SK-N-SH (cell line): Measurements from ENCODE around the gene TPP2. TPM values are rescaled to one million over a fixed set of nuclear protein-coding genes. Genes with fewer than 3 reads are reported as not detected.

Source experiments
- CTCF ChIA-PET: fragments of 300-600, 350-600 bp; formaldehyde crosslinking; extraction: SDS; loops from one replicate; lab custom pipeline; 2021; lab: Yijun Ruan, JAX
- POLR2A ChIA-PET: fragments of 350-600 bp; sonication (Branson Sonifier 250); formaldehyde crosslinking; extraction: SDS; loops from one replicate; lab custom pipeline; 2020; ENCODE audit warnings: antibody characterized with exemption, inconsistent platforms; lab: Yijun Ruan, JAX
- DNase-seq: peaks from one replicate; pipeline ENCODE4 v3.0.0; 2012
- H2AFZ ChIP-seq: fragments of 200-600 bp; sonication (generic); 2 replicates; pipeline ENCODE4 v1.8.1; 2016; ENCODE audit warnings: antibody characterized with exemption, mild to moderate bottlenecking, low read depth
- H3F3A ChIP-seq: fragments of 200-600 bp; sonication (generic); replicated peaks from 2 replicates; pipeline ENCODE3; 2016; ENCODE audit warnings: antibody characterized with exemption, mild to moderate bottlenecking; ENCODE audit not compliant: insufficient read depth
- H3K27ac ChIP-seq, 2 experiments: fragments of 200-500 bp in 1 of 2; fragments of 200-600 bp in 1 of 2; sonication (Bioruptor generic) in 1 of 2; sonication (generic), shearing (Covaris generic) in 1 of 2; 2 replicates each; pipeline versions ENCODE4 v1.5.1 to v1.6.1; 2014 to 2016; ENCODE audit warnings: low read depth in 2 of 2, inconsistent platforms in 1 of 2, low read length in 1 of 2, mild to moderate bottlenecking in 1 of 2, mixed read lengths in 1 of 2
- H3K27me3 ChIP-seq: fragments of 200-600 bp; sonication (generic), shearing (Covaris generic); 2 replicates; pipeline ENCODE4 v1.6.1; 2016; ENCODE audit warnings: mixed run types; ENCODE audit not compliant: insufficient read depth
- H3K36me3 ChIP-seq, 2 experiments: fragments of 200-500 bp in 1 of 2; fragments of 200-600 bp in 1 of 2; sonication (Bioruptor generic) in 1 of 2; sonication (generic) in 1 of 2; replicated peaks in 1 of 2; 2 replicates each; pipeline versions ENCODE3 to v1.5.1; 2014 to 2016; ENCODE audit warnings: low read length in 1 of 2, mild to moderate bottlenecking in 1 of 2; ENCODE audit not compliant: insufficient read depth in 2 of 2, control insufficient read depth in 1 of 2
- H3K4me1 ChIP-seq, 2 experiments: fragments of 200-500 bp in 1 of 2; fragments of 200-600 bp in 1 of 2; sonication (Bioruptor generic) in 1 of 2; sonication (generic), shearing (Covaris generic) in 1 of 2; 2 replicates each; pipeline versions ENCODE4 v1.5.1 to v1.6.1; 2014 to 2016; ENCODE audit warnings: low read depth in 1 of 2, low read length in 1 of 2, mixed run types in 1 of 2; ENCODE audit not compliant: insufficient read depth in 2 of 2, control insufficient read depth in 1 of 2
- H3K4me2 ChIP-seq: fragments of 200-600 bp; sonication (generic), shearing (Covaris generic); 2 replicates; pipeline ENCODE4 v1.6.1; 2017; ENCODE audit warnings: mixed run types
- H3K4me3 ChIP-seq, 2 experiments: fragments of 200-500 bp in 1 of 2; fragments of 200-600 bp in 1 of 2; sonication (Bioruptor generic) in 1 of 2; sonication (generic), shearing (Covaris generic) in 1 of 2; 2 replicates each; pipeline versions ENCODE4 v1.5.1 to v1.8.1; 2014 to 2016; ENCODE audit warnings: low read depth in 2 of 2, inconsistent platforms in 1 of 2, low read length in 1 of 2, mild to moderate bottlenecking in 1 of 2, mixed read lengths in 1 of 2, moderate library complexity in 1 of 2
- H3K79me2 ChIP-seq: fragments of 200-600 bp; sonication (generic); 2 replicates; pipeline ENCODE4 v1.8.1; 2017; ENCODE audit warnings: mild to moderate bottlenecking; ENCODE audit not compliant: insufficient read depth
- H3K9ac ChIP-seq: fragments of 200-600 bp; sonication (generic); 2 replicates; pipeline ENCODE4 v1.6.1; 2017; ENCODE audit warnings: mixed run types
- H3K9me2 ChIP-seq: fragments of 200-600 bp; sonication (generic); 2 replicates; pipeline ENCODE4 v1.6.1; 2017; ENCODE audit warnings: mixed run types
- H3K9me3 ChIP-seq: fragments of 200-600 bp; sonication (generic); 2 replicates; pipeline ENCODE4 v1.6.1; 2017; ENCODE audit warnings: mixed run types, mild to moderate bottlenecking, moderate library complexity
- H4K20me1 ChIP-seq: fragments of 200-600 bp; sonication (generic); 2 replicates; pipeline ENCODE4 v1.6.1; 2017; ENCODE audit warnings: mild to moderate bottlenecking, mixed run types; ENCODE audit not compliant: insufficient read depth
- CHD2 ChIP-seq: fragments of 150-350 bp; IDR thresholded peaks from 2 replicates; pipeline ENCODE4 v1.6.1; 2018; ENCODE audit warnings: low read length; ENCODE audit not compliant: partially characterized antibody
- EZH2phosphoT487 ChIP-seq: fragments of 200-600 bp; sonication (generic); IDR thresholded peaks from 2 replicates; pipeline ENCODE4 v1.6.1; 2017; ENCODE audit warnings: low read depth, mixed run types, mild to moderate bottlenecking, antibody characterized with exemption, moderate library complexity, borderline replicate concordance
- FOSL2 ChIP-seq: IDR thresholded peaks from 2 replicates; pipeline ENCODE4 v1.4.0; 2012; ENCODE audit warnings: low read depth, mild to moderate bottlenecking, moderate library complexity, borderline replicate concordance
- FOXJ3 ChIP-seq: sonication (generic); formaldehyde crosslinking; IDR thresholded peaks from 2 replicates; pipeline ENCODE4 v1.5.1; 2020; ENCODE audit warnings: mild to moderate bottlenecking, missing genetic modification reagents
- GABPA ChIP-seq: IDR thresholded peaks from 2 replicates; pipeline ENCODE4 v1.4.0; 2012; ENCODE audit warnings: low read depth, mild to moderate bottlenecking
- JUND ChIP-seq: IDR thresholded peaks from 2 replicates; pipeline ENCODE4 v1.4.0; 2012
- MEF2A ChIP-seq: IDR thresholded peaks from 2 replicates; pipeline ENCODE4 v1.4.0; 2012; ENCODE audit warnings: low read depth, borderline replicate concordance
- POLR2AphosphoS5 ChIP-seq: IDR thresholded peaks from 2 replicates; pipeline ENCODE4 v1.6.1; 2012; ENCODE audit warnings: low read depth, low read length
- RCOR1 ChIP-seq: fragments of 150-350 bp; IDR thresholded peaks from 2 replicates; pipeline ENCODE4 v1.6.1; 2017; ENCODE audit warnings: antibody characterized with exemption, low read length
- SIN3A ChIP-seq: IDR thresholded peaks from 2 replicates; pipeline ENCODE4 v1.6.1; 2012; ENCODE audit warnings: low read depth, mild to moderate bottlenecking, low read length, moderate library complexity, borderline replicate concordance
- SMC3 ChIP-seq: IDR thresholded peaks from 2 replicates; pipeline ENCODE4 v1.6.1; 2012; ENCODE audit warnings: low read depth, low read length, improper control_type of control experiment
- TAF1 ChIP-seq: IDR thresholded peaks from 2 replicates; pipeline ENCODE4 v1.6.1; 2012; ENCODE audit warnings: low read depth, mild to moderate bottlenecking, low read length, moderate library complexity, borderline replicate concordance
- TCF12 ChIP-seq: IDR thresholded peaks from 2 replicates; pipeline ENCODE4 v1.4.0; 2012
- WGBS: methylation state at CpG from one replicate; pipeline ENCODE4 v1.1.6; 2017; ENCODE audit warnings: low lambda C conversion rate; 5-methylcytosine and 5-hydroxymethylcytosine counted together
- polyA plus RNA-seq, 3 experiments: library from polyadenylated mRNA; depleted of rRNA; stranded (reverse); fragments of >200 nt; gene quantifications; 2 replicates each; pipeline ENCODE4 v1.2.3, GENCODE V29; 2012
- TF ChIP-seq, protein P1 (sequence below): IDR thresholded peaks from 2 replicates; pipeline ENCODE4 v1.6.1; 2012; ENCODE audit warnings: mild to moderate bottlenecking, low read depth, low read length, moderate library complexity
- TF ChIP-seq, protein P2 (sequence below): fragments of 150-350 bp; IDR thresholded peaks from 2 replicates; pipeline ENCODE4 v1.6.1; 2016; ENCODE audit warnings: mild to moderate bottlenecking, low read depth, low read length

TPP2 gene
- polyA plus RNA-seq, 1 of the 3 experiments (the other 2 are of a cell fraction) = 8.3 TPM

GRCh38 chr13:102670130-102670529, 73.3 kb downstream of the TPP2 start:
- ChIA-PET CTCF (interaction anchor here (1.3 to 1.9 kb wide), 2 partner anchors 44 to 55 kb away, joined by 3 to 5 read pairs; no protein-coding TSS in a partner anchor), POLR2A (no interaction called here)
- DNase-seq = no peak
- no peak for TF ChIP-seq MEF2A
- TF ChIP-seq CHD2 = no peak
- TF ChIP-seq SIN3A = no peak
- TF ChIP-seq, protein P1, sequence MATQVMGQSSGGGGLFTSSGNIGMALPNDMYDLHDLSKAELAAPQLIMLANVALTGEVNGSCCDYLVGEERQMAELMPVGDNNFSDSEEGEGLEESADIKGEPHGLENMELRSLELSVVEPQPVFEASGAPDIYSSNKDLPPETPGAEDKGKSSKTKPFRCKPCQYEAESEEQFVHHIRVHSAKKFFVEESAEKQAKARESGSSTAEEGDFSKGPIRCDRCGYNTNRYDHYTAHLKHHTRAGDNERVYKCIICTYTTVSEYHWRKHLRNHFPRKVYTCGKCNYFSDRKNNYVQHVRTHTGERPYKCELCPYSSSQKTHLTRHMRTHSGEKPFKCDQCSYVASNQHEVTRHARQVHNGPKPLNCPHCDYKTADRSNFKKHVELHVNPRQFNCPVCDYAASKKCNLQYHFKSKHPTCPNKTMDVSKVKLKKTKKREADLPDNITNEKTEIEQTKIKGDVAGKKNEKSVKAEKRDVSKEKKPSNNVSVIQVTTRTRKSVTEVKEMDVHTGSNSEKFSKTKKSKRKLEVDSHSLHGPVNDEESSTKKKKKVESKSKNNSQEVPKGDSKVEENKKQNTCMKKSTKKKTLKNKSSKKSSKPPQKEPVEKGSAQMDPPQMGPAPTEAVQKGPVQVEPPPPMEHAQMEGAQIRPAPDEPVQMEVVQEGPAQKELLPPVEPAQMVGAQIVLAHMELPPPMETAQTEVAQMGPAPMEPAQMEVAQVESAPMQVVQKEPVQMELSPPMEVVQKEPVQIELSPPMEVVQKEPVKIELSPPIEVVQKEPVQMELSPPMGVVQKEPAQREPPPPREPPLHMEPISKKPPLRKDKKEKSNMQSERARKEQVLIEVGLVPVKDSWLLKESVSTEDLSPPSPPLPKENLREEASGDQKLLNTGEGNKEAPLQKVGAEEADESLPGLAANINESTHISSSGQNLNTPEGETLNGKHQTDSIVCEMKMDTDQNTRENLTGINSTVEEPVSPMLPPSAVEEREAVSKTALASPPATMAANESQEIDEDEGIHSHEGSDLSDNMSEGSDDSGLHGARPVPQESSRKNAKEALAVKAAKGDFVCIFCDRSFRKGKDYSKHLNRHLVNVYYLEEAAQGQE = no peak
- no peak for TF ChIP-seq SMC3
- no peak for TF ChIP-seq RCOR1
- TF ChIP-seq, protein P2, sequence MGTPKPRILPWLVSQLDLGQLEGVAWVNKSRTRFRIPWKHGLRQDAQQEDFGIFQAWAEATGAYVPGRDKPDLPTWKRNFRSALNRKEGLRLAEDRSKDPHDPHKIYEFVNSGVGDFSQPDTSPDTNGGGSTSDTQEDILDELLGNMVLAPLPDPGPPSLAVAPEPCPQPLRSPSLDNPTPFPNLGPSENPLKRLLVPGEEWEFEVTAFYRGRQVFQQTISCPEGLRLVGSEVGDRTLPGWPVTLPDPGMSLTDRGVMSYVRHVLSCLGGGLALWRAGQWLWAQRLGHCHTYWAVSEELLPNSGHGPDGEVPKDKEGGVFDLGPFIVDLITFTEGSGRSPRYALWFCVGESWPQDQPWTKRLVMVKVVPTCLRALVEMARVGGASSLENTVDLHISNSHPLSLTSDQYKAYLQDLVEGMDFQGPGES = no peak
- no peak for TF ChIP-seq FOXJ3 (CRISPR knock-in tag)
- TF ChIP-seq FOSL2 = no peak
- TF ChIP-seq TAF1 = no peak
- no peak for TF ChIP-seq GABPA
- TF ChIP-seq JUND = no peak
- TF ChIP-seq POLR2AphosphoS5 = no peak
- no peak for TF ChIP-seq TCF12
- no peak for TF ChIP-seq EZH2phosphoT487
- Histone ChIP-seq H3K4me1 (no peaks in the 10 kb centered on the region), H3K36me3 (peaks cover 59 to 76% of the 10 kb centered on the region in 2 experiments), H3K9me3 (no peaks in the 10 kb centered on the region), H3K79me2 (no peaks in the 10 kb centered on the region), H3K4me2 (no peak overlapping the region), H3K4me3 (no peak overlapping the region), H3K9me2 (no peaks in the 10 kb centered on the region), H3F3A (no peaks in the 10 kb centered on the region), H4K20me1 (no peaks in the 10 kb centered on the region), H2AFZ (no peak overlapping the region), H3K9ac (no peak overlapping the region), H3K27me3 (no peaks in the 10 kb centered on the region), H3K27ac (no peak overlapping the region)
- 78% methylated on average over 5 of the region's 5 CpGs for WGBS
